ENCODE data around the gene SPAG4. TPM values are rescaled to one million over a fixed set of nuclear protein-coding genes. Genes with fewer than 3 reads are reported as not detected.

SPAG4 gene
- total RNA-seq, 1 donor from 2014 or later = 2.3 TPM

DNA sequence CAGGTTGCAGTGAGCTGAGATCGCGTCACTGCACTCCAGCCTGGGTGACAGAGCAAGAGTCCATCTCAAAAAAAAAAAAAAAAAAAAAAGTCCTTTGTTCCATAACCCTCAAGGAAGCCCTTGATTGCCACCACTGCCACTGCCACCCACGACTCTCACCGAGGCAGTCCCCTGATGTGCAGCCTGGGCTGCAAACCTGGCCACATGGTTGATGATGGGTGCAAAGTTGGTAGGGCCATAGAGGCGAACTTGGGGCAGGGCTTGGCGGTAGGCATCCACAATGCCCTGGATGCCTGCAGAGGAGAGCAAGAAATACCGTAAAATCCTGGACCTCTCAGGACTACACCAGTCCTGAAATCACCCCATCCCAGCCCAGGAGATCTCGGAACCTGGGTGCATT, 11.5 kb downstream of the SPAG4 start:
- Mint-ChIP-seq H3K27me3 (ENCODE audit: low read depth) (no peaks in the 10 kb centered on the region), H3K4me1 (no peaks in the 10 kb centered on the region), H3K9me3 (no peaks in the 10 kb centered on the region), H3K36me3 (ENCODE audit: low read depth) (peaks cover 30% of the 10 kb centered on the region), H3K4me3 (no peak overlapping the region), H3K27ac (ENCODE audit: unreplicated experiment) (no peak overlapping the region)
- no peak for TF ChIP-seq CTCF (conservative IDR thresholded peaks at IDR 0.05)
- DNase-seq (ENCODE audit: low read depth, low spot score) = no peak

DNA sequence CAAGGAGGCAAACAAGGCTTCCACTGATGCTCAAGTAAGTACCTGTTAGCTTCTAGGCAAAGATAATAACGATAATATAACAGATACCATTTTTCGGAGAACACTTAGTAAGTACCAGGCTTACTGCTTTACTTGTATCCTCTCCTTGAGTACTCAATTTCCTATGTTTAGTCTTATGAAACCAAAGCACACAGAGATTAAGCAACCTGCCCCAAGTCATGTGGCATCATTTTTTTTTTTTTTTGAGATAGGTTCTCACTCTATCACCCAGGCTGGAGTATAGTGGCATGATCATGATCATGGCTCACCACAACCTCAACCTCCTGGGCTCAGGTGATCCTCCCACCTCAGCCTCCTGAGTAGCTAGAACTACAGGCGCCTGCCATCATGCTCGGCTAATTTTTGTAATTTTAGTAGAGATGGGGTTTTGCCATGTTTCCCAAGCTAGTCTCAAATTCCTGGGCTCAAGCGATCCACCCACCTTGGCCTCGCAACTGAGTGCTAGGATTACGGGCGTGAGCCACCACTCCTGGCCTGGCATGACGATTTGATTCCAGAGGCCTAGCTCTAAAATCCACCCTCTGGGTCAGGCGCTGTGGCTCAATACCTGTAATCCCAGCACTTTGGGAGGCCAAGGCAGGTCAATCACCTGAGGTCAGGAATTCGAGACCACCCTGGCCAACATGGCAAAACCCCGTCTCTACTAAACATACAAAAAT, 14.0 kb downstream of the SPAG4 start:
- TF ChIP-seq CTCF (conservative IDR thresholded peaks at IDR 0.05) = no peak
- Mint-ChIP-seq H3K4me1 (no peaks in the 10 kb centered on the region), H3K27ac (ENCODE audit: unreplicated experiment) (no peak overlapping the region), H3K9me3 (no peaks in the 10 kb centered on the region), H3K36me3 (ENCODE audit: low read depth) (peaks cover 30% of the 10 kb centered on the region), H3K4me3 (no peak overlapping the region), H3K27me3 (ENCODE audit: low read depth) (no peaks in the 10 kb centered on the region)
- DNase-seq (ENCODE audit: low read depth, low spot score) = no peak

DNA sequence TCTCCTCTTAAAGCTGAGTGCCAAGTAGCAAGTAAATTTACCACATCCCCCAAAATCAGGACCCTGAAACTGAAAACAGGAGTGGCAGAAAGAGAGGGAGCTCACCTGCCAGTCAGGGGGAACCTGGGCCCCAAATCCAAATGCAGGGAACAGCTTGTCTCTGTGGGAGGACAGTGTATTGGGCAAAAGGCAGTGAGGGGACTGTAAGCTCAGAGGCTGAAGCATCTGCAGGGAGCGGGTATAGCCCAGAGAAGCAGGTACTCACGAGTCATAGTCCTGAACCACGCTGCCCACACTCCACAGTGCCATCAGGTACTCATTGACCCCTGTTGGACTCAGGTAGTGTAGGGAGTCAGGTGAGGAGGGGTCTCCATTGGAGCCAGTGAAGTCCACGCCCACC, 15.0 kb downstream of the SPAG4 start:
- no peak overlapping the region for H3K4me3 Mint-ChIP-seq
- no peaks in the 10 kb centered on the region for H3K4me1 Mint-ChIP-seq
- peaks cover 27% of the 10 kb centered on the region for H3K36me3 Mint-ChIP-seq (ENCODE audit: low read depth)
- no peaks in the 10 kb centered on the region for H3K27me3 Mint-ChIP-seq (ENCODE audit: low read depth)
- DNase-seq (ENCODE audit: low read depth, low spot score) = no peak
- H3K9me3 Mint-ChIP-seq = no peaks in the 10 kb centered on the region
- no peak for TF ChIP-seq CTCF (conservative IDR thresholded peaks at IDR 0.05)
- no peak overlapping the region for H3K27ac Mint-ChIP-seq (ENCODE audit: unreplicated experiment)

GRCh38 chr20:35632539-35633115, 17.0 kb downstream of the SPAG4 start:
- Mint-ChIP-seq H3K4me1 (no peaks in the 10 kb centered on the region), H3K27ac (ENCODE audit: unreplicated experiment) (no peak overlapping the region), H3K36me3 (ENCODE audit: low read depth) (peaks cover 12% of the 10 kb centered on the region), H3K4me3 (no peak overlapping the region), H3K9me3 (no peaks in the 10 kb centered on the region), H3K27me3 (ENCODE audit: low read depth) (no peaks in the 10 kb centered on the region)
- no peak for TF ChIP-seq CTCF (conservative IDR thresholded peaks at IDR 0.05)
- no peak for DNase-seq (ENCODE audit: low read depth, low spot score)

- no peak overlapping the region for H3K27ac Mint-ChIP-seq (ENCODE audit: unreplicated experiment)
- H3K36me3 Mint-ChIP-seq (ENCODE audit: low read depth) = no peaks in the 10 kb centered on the region
These were observed 20.0 kb downstream of the SPAG4 start for GRCh38 chr20:35635652-35636051.

More at GRCh38 chr20:35635652-35636051, 20.0 kb downstream of the SPAG4 start:
- Mint-ChIP-seq H3K9me3 (no peaks in the 10 kb centered on the region), H3K4me1 (no peaks in the 10 kb centered on the region), H3K27me3 (ENCODE audit: low read depth) (no peaks in the 10 kb centered on the region), H3K4me3 (no peak overlapping the region)
- DNase-seq (ENCODE audit: low read depth, low spot score) = no peak
- no peak for TF ChIP-seq CTCF (conservative IDR thresholded peaks at IDR 0.05)
